ENCODE results near the gene MINDY3. TPM values are rescaled to one million over a fixed set of nuclear protein-coding genes. Genes with fewer than 3 reads are reported as not detected.

The MINDY3 gene
- polyA plus RNA-seq, 1 donor, result 57.4 TPM

- no peak for DNase-seq
These were observed 52.0 kb downstream of the MINDY3 start for GRCh38 chr10:15808204-15808797.

- DNase-seq, result no peak
These were observed 54.8 kb downstream of the MINDY3 start for GRCh38 chr10:15805395-15806058.

- no peak for DNase-seq
These were observed 56.2 kb downstream of the MINDY3 start for GRCh38 chr10:15804109-15804508.

GRCh38 chr10:15802375-15802949, 57.8 kb downstream of the MINDY3 start:
- DNase-seq, result no peak

DNA sequence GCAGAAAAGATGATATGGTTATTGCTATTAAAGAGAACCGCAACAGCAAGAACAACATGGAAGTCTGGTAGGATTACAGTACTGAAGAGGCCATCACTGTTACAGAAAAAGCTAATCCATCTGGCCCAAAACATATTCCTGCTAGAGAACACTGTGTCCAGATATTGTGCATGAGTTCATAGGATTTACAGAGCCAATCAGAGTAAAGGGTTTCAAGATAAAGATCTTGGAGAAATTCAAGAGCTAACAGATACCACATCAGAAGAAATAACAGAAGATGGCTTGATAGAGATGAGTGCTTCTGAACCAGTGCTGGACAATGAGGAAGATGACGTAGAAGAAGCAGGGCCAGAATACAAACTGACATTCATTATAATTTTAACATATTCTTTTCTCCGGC, 58.7 kb downstream of the MINDY3 start:
- DNase-seq, result no peak

GRCh38 chr10:15801147-15801546, 59.2 kb downstream of the MINDY3 start:
- DNase-seq, result no peak

- no peak for DNase-seq
These were observed 63.0 kb downstream of the MINDY3 start for GRCh38 chr10:15797346-15797745.

- no peak for DNase-seq
These were observed 63.5 kb downstream of the MINDY3 start for GRCh38 chr10:15796762-15797161.

DNA sequence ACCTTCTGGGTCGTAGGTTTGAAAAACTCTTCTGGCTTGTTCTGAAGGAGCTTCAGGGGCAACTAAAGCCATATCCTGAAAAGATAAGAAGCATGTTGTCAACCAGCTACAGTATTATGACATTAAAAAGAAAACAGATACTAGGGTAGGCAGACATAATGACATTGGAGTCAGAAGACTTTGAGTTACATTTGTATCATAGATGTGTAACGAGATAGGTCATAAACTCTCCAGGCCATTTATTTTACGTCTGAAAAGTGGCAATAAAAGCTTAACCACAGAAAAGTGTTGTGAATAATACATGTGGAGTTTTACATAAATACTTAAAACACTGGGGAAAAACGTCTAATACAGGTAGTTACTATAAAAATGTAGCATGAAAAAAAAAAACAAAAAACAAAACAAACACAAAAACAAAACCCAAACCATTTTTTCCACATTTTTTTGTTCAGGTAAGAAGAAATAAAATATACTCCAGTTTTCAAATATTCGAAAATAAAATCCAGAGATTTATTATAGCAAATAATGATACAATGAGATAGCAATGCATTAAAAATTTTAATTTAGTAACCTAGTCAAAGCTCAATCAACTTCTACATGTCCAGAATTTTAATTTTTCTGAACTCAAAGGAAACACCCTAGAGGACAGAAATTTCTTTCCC, 64.1 kb downstream of the MINDY3 start:
- DNase-seq, result no peak

DNA sequence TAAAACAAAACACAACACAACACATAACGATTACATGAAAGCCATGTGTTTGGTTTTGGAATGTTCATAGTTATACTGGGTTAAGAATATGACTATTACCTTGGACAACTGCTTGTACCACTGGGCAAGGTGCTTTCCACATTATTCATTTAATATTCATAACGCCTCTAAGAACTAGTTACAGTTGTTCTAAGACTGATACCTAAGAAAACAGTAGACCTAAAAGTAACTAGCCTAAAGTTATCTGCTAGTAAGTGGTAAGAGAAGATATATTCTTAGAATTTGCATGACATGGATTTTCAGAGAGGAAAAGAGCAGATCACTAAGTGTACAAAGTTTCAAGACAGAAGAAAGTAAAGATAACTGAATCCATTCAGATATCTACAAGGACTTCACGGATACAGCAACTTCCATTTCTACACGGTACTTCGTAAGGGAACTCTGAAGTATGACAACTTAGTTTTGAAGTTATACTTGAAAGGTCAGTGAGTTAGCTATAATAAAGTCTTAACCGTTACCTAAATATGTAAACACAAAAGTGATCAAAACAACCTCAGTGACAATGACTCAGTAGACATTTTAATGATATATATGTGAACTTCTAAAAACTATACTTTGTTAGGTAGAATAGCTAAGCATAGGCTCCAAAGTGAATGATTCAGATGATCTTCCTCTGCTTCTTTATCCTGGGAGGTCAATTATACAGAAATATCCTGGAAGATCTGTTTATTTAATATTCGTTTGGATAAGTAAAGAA, 65.1 kb downstream of the MINDY3 start:
- no peak for DNase-seq

DNA sequence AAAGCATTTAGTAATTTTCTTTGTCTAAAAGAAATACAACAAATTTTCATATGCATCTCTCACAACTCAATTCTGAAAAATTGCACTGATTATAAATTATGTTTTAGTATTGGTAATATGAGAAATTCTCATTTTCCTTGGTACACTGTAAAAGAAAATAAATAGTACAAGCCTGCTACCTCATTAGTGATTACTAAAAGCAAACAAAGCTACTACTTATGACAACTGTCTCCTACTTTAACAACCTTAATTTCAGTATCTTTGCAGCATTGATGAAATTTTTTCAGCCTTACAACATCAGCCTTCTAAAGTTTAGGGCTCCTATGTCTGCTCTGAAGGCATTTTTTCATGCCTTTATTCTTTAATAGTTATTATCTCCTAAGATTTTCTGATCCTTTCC, 65.7 kb downstream of the MINDY3 start:
- no peak for DNase-seq

DNA sequence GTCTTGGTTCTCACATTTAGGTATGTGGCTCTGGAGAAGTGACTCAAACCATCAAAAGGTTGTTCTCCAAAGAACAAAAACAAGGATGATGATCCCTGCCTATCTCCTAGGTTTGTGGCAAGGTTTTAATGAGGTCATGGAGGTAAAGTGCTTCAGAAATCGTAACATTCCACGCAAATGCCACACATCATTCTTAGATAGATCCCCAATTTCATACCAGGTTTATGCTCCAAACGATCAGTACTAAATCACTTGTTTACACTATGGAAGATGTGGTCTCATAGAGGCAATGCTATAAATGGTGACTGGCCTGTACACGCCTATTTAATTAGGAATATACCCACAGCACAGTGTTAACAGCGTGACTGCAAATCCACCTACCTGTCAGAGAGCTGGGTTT, 66.6 kb downstream of the MINDY3 start:
- DNase-seq, result no peak

GRCh38 chr10:15792777-15793176, 67.5 kb downstream of the MINDY3 start:
- DNase-seq, result no peak

DNA sequence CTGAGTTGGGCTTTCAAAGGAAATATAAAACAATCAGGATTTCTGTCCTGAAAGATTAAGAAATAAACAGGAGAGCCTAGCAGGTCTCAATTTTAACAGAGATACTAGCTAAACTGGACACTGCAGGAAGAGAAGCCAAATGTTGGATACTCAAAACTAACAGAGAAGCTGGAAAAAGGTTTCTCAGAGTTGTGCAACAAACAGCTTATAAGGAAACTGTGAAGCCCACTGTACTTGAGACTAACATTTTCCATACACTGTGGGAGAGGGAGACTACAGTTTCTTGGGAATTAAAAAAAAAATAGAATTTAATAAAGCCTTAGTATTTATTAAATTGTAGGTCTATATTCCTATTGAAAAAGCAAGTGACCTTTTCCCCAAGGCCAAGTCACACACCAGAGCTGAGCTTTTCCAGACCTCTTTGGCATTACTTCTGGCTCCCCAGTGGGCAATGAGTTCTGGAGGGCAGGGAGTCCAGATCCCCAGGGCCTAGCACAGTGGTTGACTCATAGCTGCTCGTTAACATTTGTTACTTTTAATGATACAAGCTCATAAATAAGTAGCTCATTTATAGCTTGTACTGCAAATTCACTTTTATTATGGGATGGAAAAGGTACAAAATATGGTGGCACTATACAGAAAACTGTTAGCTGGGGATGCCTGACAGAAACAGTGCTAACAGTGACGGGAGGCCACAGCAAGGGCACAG, 68.3 kb downstream of the MINDY3 start:
- no peak for DNase-seq

- DNase-seq, result no peak
These were observed 70.3 kb downstream of the MINDY3 start for GRCh38 chr10:15789793-15790525.

DNA sequence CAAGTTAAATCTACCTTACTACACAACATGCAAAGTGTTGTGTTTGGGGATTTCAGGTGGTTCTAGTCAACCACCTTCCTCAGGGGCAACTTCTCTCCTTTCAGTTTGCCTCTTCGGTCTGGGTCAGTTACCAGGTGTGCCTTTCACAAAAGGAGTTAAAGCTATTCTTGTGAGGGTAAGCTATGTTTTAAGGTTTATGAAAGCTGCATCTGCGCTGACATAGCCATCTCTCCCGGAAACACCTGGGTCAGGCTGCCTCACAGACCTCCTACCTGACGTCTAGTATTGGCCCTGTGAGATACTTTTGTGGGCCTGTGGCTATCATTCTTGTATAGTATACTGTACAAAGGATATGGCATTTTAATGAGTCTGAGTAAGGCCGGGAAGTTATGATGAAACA, 72.9 kb downstream of the MINDY3 start:
- DNase-seq, result no peak

DNA sequence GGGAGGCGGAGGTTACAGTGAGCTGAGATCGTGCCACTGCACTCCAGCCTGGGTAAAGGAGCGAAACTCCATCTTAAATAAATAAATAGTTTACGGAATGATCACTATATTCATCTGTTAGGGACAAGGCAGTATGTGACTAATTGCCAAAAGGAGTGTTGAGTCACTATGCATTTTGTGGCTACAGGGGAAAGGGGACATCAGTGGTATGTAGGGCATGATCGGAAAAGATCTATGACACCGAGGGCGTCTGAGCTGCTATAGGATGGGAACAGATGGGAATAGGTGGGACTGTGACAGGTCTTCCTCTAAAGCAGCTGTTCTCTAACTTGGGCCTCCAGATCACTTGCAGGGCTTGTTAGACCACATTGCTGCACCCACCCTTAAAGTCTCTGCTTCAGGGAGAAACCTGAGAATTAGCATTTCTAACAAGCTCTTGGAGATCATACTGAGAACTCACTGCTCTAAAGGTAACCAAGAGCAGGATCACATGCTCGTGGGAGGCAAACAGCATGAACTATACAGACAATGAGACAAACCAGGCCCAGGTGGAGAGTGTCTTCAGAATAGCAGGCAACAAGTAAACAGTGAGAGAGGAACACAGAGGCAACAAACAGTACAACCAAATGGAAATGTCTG, 75.5 kb downstream of the MINDY3 start:
- no peak for DNase-seq

GRCh38 chr10:15783941-15784636, 76.2 kb downstream of the MINDY3 start:
- DNase-seq, result no peak

- DNase-seq, result no peak
These were observed 77.5 kb downstream of the MINDY3 start for GRCh38 chr10:15782851-15783250.

DNA sequence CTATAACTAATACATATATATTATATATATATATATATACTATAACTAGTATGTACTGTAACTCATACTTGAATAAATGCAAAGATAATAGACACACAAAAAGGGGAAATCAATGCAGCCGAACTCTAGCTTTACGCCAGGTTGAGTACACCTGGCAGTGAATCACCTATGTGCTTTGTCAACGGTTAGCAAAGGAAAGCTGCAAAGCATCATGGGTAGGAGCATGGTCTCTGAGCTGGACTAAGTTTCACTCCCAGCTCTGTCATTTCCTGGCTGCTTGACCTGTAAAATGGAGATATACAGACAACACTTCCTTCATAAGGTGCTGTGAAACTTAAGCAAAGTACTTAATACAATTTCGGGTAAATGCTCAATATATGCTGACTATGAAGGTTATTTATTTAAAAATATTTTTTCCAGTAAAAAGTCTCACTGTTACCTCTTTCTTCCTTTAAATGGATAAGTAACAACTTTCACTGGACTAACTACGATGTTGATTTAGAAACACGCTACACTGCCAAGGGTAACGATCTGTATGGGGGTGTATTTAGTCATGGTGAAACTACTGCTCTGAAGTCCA, 78.8 kb downstream of the MINDY3 start:
- no peak for DNase-seq
